IMR-90 (cell line): ENCODE results near the gene RIN1. TPM values are rescaled to one million over a fixed set of nuclear protein-coding genes. Genes with fewer than 3 reads are reported as not detected.
A peak's percentile ranks its signal among the peaks of the same experiment; 100 is the strongest.

ENCODE experiments used
- ATAC-seq: fragments of 200-7000 bp; cut with Tn5 transposase; 2 replicates; pipeline ENCODE4 v1.9.1; 2020; ENCODE audit warnings: low read depth, mild to moderate bottlenecking, moderate library complexity
- BruUV-seq: library from RNA; stranded (reverse); fragments of 400-500 nt; replicated peaks from 2 replicates; lab custom pipeline; 2021; lab: Mats Ljungman, UMichigan
- CTCF ChIA-PET: fragments of 300-600 bp; formaldehyde crosslinking; extraction: SDS; loops from one replicate; lab custom pipeline; 2021; ENCODE audit warnings: antibody characterized with exemption; lab: Yijun Ruan, JAX
- POLR2A ChIA-PET: fragments of 300-600 bp; sonication (Branson Sonifier 250); formaldehyde crosslinking; loops from one replicate; lab custom pipeline; 2022; ENCODE audit warnings: antibody characterized with exemption; ENCODE audit not compliant: unreplicated experiment; lab: Charles Lee
- DNase-seq: peaks from one replicate; pipeline ENCODE4 v3.0.0; 2013
- H2AFZ ChIP-seq: replicated peaks from 2 replicates; pipeline ENCODE3; 2013; ENCODE audit warnings: low read length, mild to moderate bottlenecking; ENCODE audit not compliant: poor library complexity
- H2AK5ac ChIP-seq: 2 replicates; pipeline ENCODE4 v1.6.1; 2013; ENCODE audit warnings: low read depth, low read length, inconsistent platforms
- H2AK9ac ChIP-seq: replicated peaks from 2 replicates; pipeline ENCODE3; 2013; ENCODE audit warnings: mild to moderate bottlenecking, low read depth, low read length, moderate library complexity; ENCODE audit not compliant: poor library complexity
- H2BK120ac ChIP-seq: 2 replicates; pipeline ENCODE4 v1.6.1; 2013; ENCODE audit warnings: low read depth, low read length, inconsistent platforms
- H2BK15ac ChIP-seq: 3 replicates; pipeline ENCODE4 v1.6.1; 2013; ENCODE audit warnings: low read depth, low read length, inconsistent platforms
- H2BK20ac ChIP-seq: 2 replicates; pipeline ENCODE4 v1.6.1; 2013; ENCODE audit warnings: low read depth, mild to moderate bottlenecking, inconsistent platforms, low read length, moderate library complexity
- H2BK5ac ChIP-seq: 2 replicates; pipeline ENCODE4 v1.6.1; 2013; ENCODE audit warnings: mild to moderate bottlenecking, low read depth, low read length, inconsistent platforms; ENCODE audit not compliant: poor library complexity, severe bottlenecking
- H3K14ac ChIP-seq: replicated peaks from 2 replicates; pipeline ENCODE4 v1.6.1; 2013; ENCODE audit warnings: low read depth, low read length, inconsistent platforms
- H3K18ac ChIP-seq: 2 replicates; pipeline ENCODE4 v1.6.1; 2013; ENCODE audit warnings: low read depth, low read length, control low read depth
- H3K23ac ChIP-seq: 2 replicates; pipeline ENCODE4 v1.6.1; 2013; ENCODE audit warnings: low read depth, low read length, inconsistent platforms
- H3K27ac ChIP-seq: 2 replicates; pipeline ENCODE4 v1.5.1; 2013; ENCODE audit warnings: mild to moderate bottlenecking, control low read depth, low read length; ENCODE audit not compliant: insufficient read depth
- H3K27me3 ChIP-seq: 2 replicates; pipeline ENCODE4 v1.6.1; 2013; ENCODE audit warnings: low read length; ENCODE audit not compliant: control insufficient read depth, insufficient read depth
- H3K36me3 ChIP-seq: 2 replicates; pipeline ENCODE4 v1.6.1; 2013; ENCODE audit warnings: low read length, mixed read lengths; ENCODE audit not compliant: control insufficient read depth, insufficient read depth
- H3K4ac ChIP-seq: 2 replicates; pipeline ENCODE4 v1.6.1; 2013; ENCODE audit warnings: low read depth, low read length, inconsistent platforms
- H3K4me1 ChIP-seq: 2 replicates; pipeline ENCODE4 v1.6.1; 2013; ENCODE audit warnings: low read length, mixed read lengths; ENCODE audit not compliant: control insufficient read depth, insufficient read depth
- H3K4me2 ChIP-seq: 2 replicates; pipeline ENCODE4 v1.6.1; 2013; ENCODE audit warnings: low read depth, mild to moderate bottlenecking, control low read depth, low read length, moderate library complexity
- H3K4me3 ChIP-seq: 2 replicates; pipeline ENCODE4 v1.5.1; 2013; ENCODE audit warnings: low read depth, mild to moderate bottlenecking, control low read depth, low read length, moderate library complexity; ENCODE audit not compliant: insufficient read depth
- H3K56ac ChIP-seq: 2 replicates; pipeline ENCODE4 v1.6.1; 2013; ENCODE audit warnings: low read length, inconsistent platforms; ENCODE audit not compliant: insufficient read depth; ENCODE audit errors: extremely low read depth
- H3K79me1 ChIP-seq, 2 experiments: 2 replicates each; pipeline ENCODE4 v1.6.1; 2013; ENCODE audit warnings: low read length in 2 of 2, inconsistent platforms in 1 of 2, low read depth in 1 of 2
- H3K9ac ChIP-seq: 2 replicates; pipeline ENCODE4 v1.6.1; 2013; ENCODE audit warnings: low read depth, low read length, control low read depth
- H3K9me1 ChIP-seq: 2 replicates; pipeline ENCODE4 v1.6.1; 2013; ENCODE audit warnings: low read length, inconsistent platforms; ENCODE audit not compliant: insufficient read depth
- H3K9me3 ChIP-seq: 2 replicates; pipeline ENCODE4 v1.6.1; 2013; ENCODE audit warnings: low read length; ENCODE audit not compliant: control insufficient read depth, insufficient read depth
- H4K20me1 ChIP-seq: 2 replicates; pipeline ENCODE4 v1.6.1; 2013; ENCODE audit warnings: low read length, inconsistent platforms; ENCODE audit not compliant: insufficient read depth
- H4K5ac ChIP-seq: 2 replicates; pipeline ENCODE4 v1.6.1; 2013; ENCODE audit warnings: mild to moderate bottlenecking, low read depth, low read length, control low read depth
- H4K8ac ChIP-seq, 2 experiments: 2 replicates each; pipeline ENCODE4 v1.6.1; 2013; ENCODE audit warnings: low read depth in 2 of 2, low read length in 2 of 2, control low read depth in 1 of 2, inconsistent platforms in 1 of 2
- H4K91ac ChIP-seq: 2 replicates; pipeline ENCODE4 v1.6.1; 2013; ENCODE audit warnings: low read depth, low read length, inconsistent platforms; ENCODE audit not compliant: insufficient read depth
- CEBPB ChIP-seq: IDR thresholded peaks from 2 replicates; pipeline ENCODE4 v1.6.1; 2012; ENCODE audit warnings: low read depth, low read length, improper control_type of control experiment
- CHD1 ChIP-seq: IDR thresholded peaks from 2 replicates; pipeline ENCODE4 v1.6.1; 2012; ENCODE audit warnings: low read depth, low read length, improper control_type of control experiment
- CTCF ChIP-seq: conservative IDR thresholded peaks from 2 replicates; pipeline ENCODE4 v1.5.1; 2012; ENCODE audit warnings: mild to moderate bottlenecking, low read depth, low read length, improper control_type of control experiment
- ELK1 ChIP-seq: fragments of 150-350 bp; IDR thresholded peaks from 2 replicates; pipeline ENCODE4 v1.6.1; 2016; ENCODE audit warnings: low read depth, mild to moderate bottlenecking, low read length, moderate library complexity, borderline replicate concordance
- MAFK ChIP-seq: IDR thresholded peaks from 2 replicates; pipeline ENCODE4 v1.6.1; 2012; ENCODE audit warnings: low read depth, low read length, improper control_type of control experiment
- MAZ ChIP-seq: IDR thresholded peaks from 2 replicates; pipeline ENCODE4 v1.6.1; 2012; ENCODE audit warnings: low read depth, mild to moderate bottlenecking, low read length, improper control_type of control experiment, moderate library complexity, borderline replicate concordance
- MXI1 ChIP-seq: IDR thresholded peaks from 2 replicates; pipeline ENCODE4 v1.6.1; 2012; ENCODE audit warnings: low read depth, mild to moderate bottlenecking, low read length, moderate library complexity, borderline replicate concordance
- NFE2L2 ChIP-seq: fragments of 150-350 bp; IDR thresholded peaks from 2 replicates; pipeline ENCODE4 v1.6.1; 2016; ENCODE audit warnings: low read depth, mild to moderate bottlenecking, low read length
- POLR2A ChIP-seq: IDR thresholded peaks from 2 replicates; pipeline ENCODE4 v1.6.1; 2012; ENCODE audit warnings: mild to moderate bottlenecking, low read depth, low read length
- RAD21 ChIP-seq: IDR thresholded peaks from 2 replicates; pipeline ENCODE4 v1.6.1; 2012; ENCODE audit warnings: low read length, improper control_type of control experiment
- RCOR1 ChIP-seq: IDR thresholded peaks from 2 replicates; pipeline ENCODE4 v1.6.1; 2012; ENCODE audit warnings: mild to moderate bottlenecking, low read length, improper control_type of control experiment; ENCODE audit not compliant: insufficient replicate concordance
- RFX5 ChIP-seq: IDR thresholded peaks from 2 replicates; pipeline ENCODE4 v1.8.0; 2012; ENCODE audit warnings: low read depth, mild to moderate bottlenecking, low read length, moderate library complexity
- SMC3 ChIP-seq: fragments of 150-350 bp; IDR thresholded peaks from 2 replicates; pipeline ENCODE4 v1.6.1; 2016; ENCODE audit warnings: low read depth, mild to moderate bottlenecking, antibody characterized with exemption, low read length, moderate library complexity
- WGBS, 2 experiments: methylation state at CpG; one replicate each; pipeline versions ENCODE4 v1.1.5 to v1.1.7; 2013; ENCODE audit warnings: missing lambda C conversion rate in 2 of 2; ENCODE audit not compliant: insufficient read length in 1 of 2; ENCODE audit errors: extremely low coverage in 2 of 2; 5-methylcytosine and 5-hydroxymethylcytosine counted together
- dilution Hi-C: fragments of 300-500 bp; cut with HindIII; formaldehyde crosslinking; loops from one replicate; pipeline ENCODE4 v1.14.3; 2018; ENCODE audit warnings: low sequenced_read_pairs; ENCODE audit not compliant: unreplicated experiment
- in situ Hi-C: fragments of 300-500 bp; cut with MboI; formaldehyde crosslinking; loops from 3 replicates; pipeline ENCODE4 v1.14.3; 2019; ENCODE audit warnings: low sequenced_read_pairs, inconsistent platforms, mixed read lengths
- intact Hi-C: fragments of 100-400 bp; cut with micrococcal nuclease; formaldehyde crosslinking; loops from 2 replicates; pipeline ENCODE4 v1.10.0; 2022
- polyA plus RNA-seq, 3 experiments: library from polyadenylated mRNA; depleted of rRNA; stranded (reverse); fragments of >200 nt; gene quantifications; 2 replicates each; pipeline ENCODE4 v1.2.3, GENCODE V29; 2012; ENCODE audit warnings: low replicate concordance in 1 of 3
- total RNA-seq: library from RNA; depleted of rRNA; stranded (reverse); fragments of >200 nt; gene quantifications from 2 replicates; pipeline ENCODE4 v1.2.3, GENCODE V29; 2012

The RIN1 gene
- total and polyA plus RNA-seq, 2 of the 4 experiments (the other 2 are of a cell fraction), result 9.9 to 20.8 TPM

GRCh38 chr11:66313321-66314185 is 22.7 kb downstream of the RIN1 start:
- peak overlapping the region; percentile 90 for H3K23ac ChIP-seq
- H3K9ac ChIP-seq, result peak overlapping the region; percentile 95
- H4K91ac ChIP-seq, result peak overlapping the region; percentile 77
- H3K4me2 ChIP-seq, result peak overlapping the region; percentile 85
- peak overlapping the region; percentile 77 for H2AK5ac ChIP-seq
- H3K4ac ChIP-seq, result peak overlapping the region; percentile 81
- peak overlapping the region; percentile 90 for H4K5ac ChIP-seq
- WGBS, 2 experiments, result 0% methylated on average over 6 of the region's 38 CpGs; no CpG with 5 or more reads in 1 of the 2 experiments
- no peaks in the 10 kb centered on the region for H3K9me3 ChIP-seq
- H3K56ac ChIP-seq, result peak overlapping the region; percentile 76
- no peaks in the 10 kb centered on the region for H3K27me3 ChIP-seq
- no peaks in the 10 kb centered on the region for H3K36me3 ChIP-seq
- ChIA-PET CTCF (interaction anchor here (0.8 to 2.4 kb wide), 7 partner anchors 14 to 75 kb away, joined by 3 to 17 read pairs (median 4); partner anchors contain the start of gene RIN1), POLR2A (interaction anchor here (1.0 to 2.9 kb wide), 5 partner anchors 8 to 24 kb away, joined by 4 to 23 read pairs (median 7); partner anchors contain the start of gene RIN1)
- peak overlapping the region; percentile 89 for H2BK120ac ChIP-seq
- intact Hi-C loops (no loop called here), in situ Hi-C loops (no loop called here), dilution Hi-C loops (no loop called here)
- H2AK9ac ChIP-seq, result peak overlapping the region; percentile 93
- peaks cover 27% of the 10 kb centered on the region for H3K4me1 ChIP-seq
- peak overlapping the region; percentile 68 for H2AFZ ChIP-seq
- H4K8ac ChIP-seq, result peak overlapping the region; percentile 67 to 74
- peak overlapping the region; percentile 77 for H2BK5ac ChIP-seq
- peak overlapping the region; percentile 32 for H2BK20ac ChIP-seq
- peak overlapping the region; percentile 93 for H3K27ac ChIP-seq
- ATAC-seq (0 out of 2 replicates have a peak, but pooled peaks have one; percentile 0), DNase-seq (peak; percentile 40)
- H3K79me1 ChIP-seq, result peaks cover 0 to 36% of the 10 kb centered on the region in 2 experiments; a peak in 2 of 4 replicates
- no TSS peak for BruUV-seq
- peak overlapping the region; percentile 94 for H3K14ac ChIP-seq
- peak overlapping the region; percentile 72 for H3K4me3 ChIP-seq
- peak overlapping the region; percentile 35 for H3K18ac ChIP-seq
- TF ChIP-seq MAFK (no peak), MXI1 (0 out of 2 replicates have a peak, but pooled peaks have one; percentile 28), RAD21 (no peak), CHD1 (no peak), RFX5 (no peak), NFE2L2 (no peak), CEBPB (no peak), RCOR1 (no peak), SMC3 (no peak), CTCF (peak; percentile 43), MAZ (peak; percentile 30; the same call in 1 of the 2 replicates), POLR2A (peak; percentile 47; the same call in 1 of the 2 replicates), ELK1 (no peak)
- H3K9me1 ChIP-seq, result peaks cover 4% of the 10 kb centered on the region
- H2BK15ac ChIP-seq, result peak overlapping the region; percentile 69; the same call in 1 of the 3 replicates
- peaks cover 39% of the 10 kb centered on the region for H4K20me1 ChIP-seq
